GM06990 (cell line): ENCODE measurements around the gene PSME3.
"Not testable (repeated sequence)": the region's sequence is repeated elsewhere in the genome, so short reads cannot be mapped to it uniquely, and the experiment has no call there.

Experiments
- DNase-seq: peaks from one replicate; pipeline ENCODE4 v3.0.0-alpha.2; 2011; ENCODE audit not compliant: insufficient read length; ENCODE audit errors: extremely low read depth
- H3K27me3 ChIP-seq: replicated peaks from 2 replicates; pipeline ENCODE4 v1.6.0; 2011; ENCODE audit warnings: low read length; ENCODE audit not compliant: control insufficient read depth, insufficient read depth
- H3K36me3 ChIP-seq: 2 replicates; pipeline ENCODE4 v1.5.1; 2011; ENCODE audit warnings: low read length; ENCODE audit not compliant: control insufficient read depth, insufficient read depth
- H3K4me3 ChIP-seq: replicated peaks from 2 replicates; pipeline ENCODE4 v1.5.1; 2011; ENCODE audit warnings: low read depth, mild to moderate bottlenecking, control low read depth, low read length
- CTCF ChIP-seq: IDR thresholded peaks from 2 replicates; pipeline ENCODE4 v1.5.1; 2011; ENCODE audit warnings: low read length, control low read depth, mild to moderate bottlenecking, inconsistent platforms; ENCODE audit not compliant: insufficient read depth, poor library complexity, severe bottlenecking

Gene PSME3

GRCh38 chr17:42849031-42849430, 15.8 kb downstream of the PSME3 start:
- Histone ChIP-seq H3K4me3 (no peak overlapping the region), H3K27me3 (no peaks in the 10 kb centered on the region), H3K36me3 (peaks cover 6% of the 10 kb centered on the region)
- DNase-seq, result no peak
- no peak for TF ChIP-seq CTCF

- no peak for TF ChIP-seq CTCF
- peaks cover 6% of the 10 kb centered on the region for H3K36me3 ChIP-seq
- H3K27me3 ChIP-seq, result no peaks in the 10 kb centered on the region
- DNase-seq, result no peak
- H3K4me3 ChIP-seq, result no peak overlapping the region
Measured at GRCh38 chr17:42849451-42850181, 16.4 kb downstream of the PSME3 start.

- no peak for TF ChIP-seq CTCF
- no peaks in the 10 kb centered on the region for H3K36me3 ChIP-seq
- no peak within 1 kb of the TSS for H3K4me3 ChIP-seq
- DNase-seq, result no peak
- no peaks in the 10 kb centered on the region for H3K27me3 ChIP-seq
Measured at GRCh38 chr17:42850954-42851353, 17.8 kb downstream of the PSME3 start, which contains the start of gene AOC3. Gene AOC3, plus strand, starts transcription at chr17:42851199. Its CDS starts 145 bp downstream, at chr17:42851344.

GRCh38 chr17:42851371-42852240, 18.4 kb downstream of the PSME3 start:
- H3K27me3 ChIP-seq, H3K36me3 ChIP-seq, DNase-seq, H3K4me3 ChIP-seq: not testable (repeated sequence)

GRCh38 chr17:42852351-42852750, 19.2 kb downstream of the PSME3 start:
- H3K27me3 ChIP-seq, result no peaks in the 10 kb centered on the region
- TF ChIP-seq CTCF, result no peak
- no peak overlapping the region for H3K4me3 ChIP-seq
- no peak for DNase-seq
- H3K36me3 ChIP-seq, result no peaks in the 10 kb centered on the region

- DNase-seq, result no peak
- H3K4me3 ChIP-seq, result no peak overlapping the region
- no peaks in the 10 kb centered on the region for H3K36me3 ChIP-seq
- no peak for TF ChIP-seq CTCF
- H3K27me3 ChIP-seq, result no peaks in the 10 kb centered on the region
Measured at GRCh38 chr17:42853004-42853403, 19.8 kb downstream of the PSME3 start.
